Measurements from ENCODE around the gene ZNRF2. TPM values are rescaled to one million over a fixed set of nuclear protein-coding genes. Genes with fewer than 3 reads are reported as not detected.

ZNRF2 gene
- total and polyA plus RNA-seq, 2 of the 13 experiments (the other 11 are each of a cell fraction or from before 2014, with no cell fraction given), result 3.5 to 7.7 TPM

GRCh38 chr7:30366606-30367005, 82.2 kb downstream of the ZNRF2 start:
- Histone ChIP-seq H2AFZ (ENCODE audit: low read length) (no peak overlapping the region), H3K4me2 (ENCODE audit: low read depth, low read length) (no peak overlapping the region), H3K36me3 (replicated peaks in 1 of 2; ENCODE audit: control insufficient read depth in 1 of 2, insufficient read depth in 2 of 2, low read length in 2 of 2) (peaks cover 0 to 2% of the 10 kb centered on the region in 2 experiments; a peak in 3 of 5 replicates), H3K27ac (ENCODE audit: extremely low read length, insufficient read depth, low read length) (no peak overlapping the region), H3K9ac (ENCODE audit: insufficient read depth, low read depth, low read length) (no peak overlapping the region), H3K79me2 (ENCODE audit: insufficient read depth, low read length) (no peaks in the 10 kb centered on the region), H3K4me1 (ENCODE audit: insufficient read depth, low read length) (no peaks in the 10 kb centered on the region), H3K27me3 (ENCODE audit: control insufficient read depth in 1 of 2, insufficient read depth in 2 of 2, low read length in 2 of 2) (no peaks in the 10 kb centered on the region), H3K9me3 (ENCODE audit: low read length) (no peaks in the 10 kb centered on the region), H3K4me3 (replicated peaks in 1 of 3; ENCODE audit: insufficient read depth in 1 of 3, low read depth in 2 of 3, low read length in 3 of 3) (no peak overlapping the region), H4K20me1 (ENCODE audit: insufficient read depth, low read length) (no peaks in the 10 kb centered on the region)
- POLR2A ChIA-PET, result no interaction called here
- CTCF ChIA-PET (ENCODE audit: low intra/inter-chr PET ratio, low total read pairs), result no interaction called here
- 96% methylated on average over 2 of the region's 2 CpGs for WGBS (ENCODE audit: low lambda C conversion rate)
- DNase-seq (ENCODE audit: low spot score) (no peak), ATAC-seq (no peak), FAIRE-seq (no peak)
- intact Hi-C loops (cut with micrococcal nuclease; ENCODE audit: unreplicated experiment), result no loop called here
- in situ Hi-C loops (cut with HindIII; ENCODE audit: extremely low pct_ligation_motif_present, low pct_unique_long_range_greater_than_20kb), result no loop called here
- TF ChIP-seq NR3C1 (CRISPR knock-in tag; IDR thresholded peaks at IDR 0.05) (no peak), ZZZ3 (CRISPR knock-in tag; IDR thresholded peaks at IDR 0.05; ENCODE audit: borderline replicate concordance) (no peak), ATAD3A (CRISPR knock-in tag; IDR thresholded peaks at IDR 0.05) (no peak), CENPX (CRISPR knock-in tag; IDR thresholded peaks at IDR 0.05) (no peak), PAXIP1 (CRISPR knock-in tag; conservative IDR thresholded peaks at IDR 0.05) (no peak), ZFYVE20 (CRISPR knock-in tag; IDR thresholded peaks at IDR 0.05; ENCODE audit: borderline replicate concordance, low read depth) (no peak), ZNF577 (CRISPR knock-in tag; IDR thresholded peaks at IDR 0.05; ENCODE audit: borderline replicate concordance, low read depth) (no peak)
- TF ChIP-seq, protein P1, sequence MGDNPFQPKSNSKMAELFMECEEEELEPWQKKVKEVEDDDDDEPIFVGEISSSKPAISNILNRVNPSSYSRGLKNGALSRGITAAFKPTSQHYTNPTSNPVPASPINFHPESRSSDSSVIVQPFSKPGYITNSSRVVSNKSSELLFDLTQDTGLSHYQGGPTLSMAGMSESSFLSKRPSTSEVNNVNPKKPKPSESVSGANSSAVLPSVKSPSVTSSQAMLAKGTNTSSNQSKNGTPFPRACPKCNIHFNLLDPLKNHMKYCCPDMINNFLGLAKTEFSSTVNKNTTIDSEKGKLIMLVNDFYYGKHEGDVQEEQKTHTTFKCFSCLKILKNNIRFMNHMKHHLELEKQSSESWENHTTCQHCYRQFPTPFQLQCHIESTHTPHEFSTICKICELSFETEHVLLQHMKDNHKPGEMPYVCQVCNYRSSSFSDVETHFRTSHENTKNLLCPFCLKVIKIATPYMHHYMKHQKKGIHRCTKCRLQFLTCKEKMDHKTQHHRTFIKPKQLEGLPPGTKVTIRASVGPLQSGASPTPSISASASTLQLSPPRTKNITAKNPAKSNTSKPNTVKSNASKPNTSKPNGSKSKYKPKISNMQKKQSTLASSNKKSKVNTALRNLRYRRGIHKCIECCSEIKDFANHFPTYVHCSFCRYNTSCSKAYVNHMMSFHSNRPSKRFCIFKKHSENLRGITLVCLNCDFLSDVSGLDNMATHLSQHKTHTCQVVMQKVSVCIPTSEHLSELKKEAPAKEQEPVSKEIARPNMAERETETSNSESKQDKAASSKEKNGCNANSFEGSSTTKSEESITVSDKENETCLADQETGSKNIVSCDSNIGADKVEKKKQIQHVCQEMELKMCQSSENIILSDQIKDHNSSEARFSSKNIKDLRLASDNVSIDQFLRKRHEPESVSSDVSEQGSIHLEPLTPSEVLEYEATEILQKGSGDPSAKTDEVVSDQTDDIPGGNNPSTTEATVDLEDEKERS (CRISPR knock-in tag; IDR thresholded peaks at IDR 0.05), result no peak
- BruUV-seq (replicated peaks), result no TSS peak

All from HepG2 (cell line).